ENCODE measurements around the gene GMCL2. TPM values are rescaled to one million over a fixed set of nuclear protein-coding genes. Genes with fewer than 3 reads are reported as not detected.

The GMCL2 gene
- total RNA-seq, 2 experiments from 2014 or later: not detected

DNA sequence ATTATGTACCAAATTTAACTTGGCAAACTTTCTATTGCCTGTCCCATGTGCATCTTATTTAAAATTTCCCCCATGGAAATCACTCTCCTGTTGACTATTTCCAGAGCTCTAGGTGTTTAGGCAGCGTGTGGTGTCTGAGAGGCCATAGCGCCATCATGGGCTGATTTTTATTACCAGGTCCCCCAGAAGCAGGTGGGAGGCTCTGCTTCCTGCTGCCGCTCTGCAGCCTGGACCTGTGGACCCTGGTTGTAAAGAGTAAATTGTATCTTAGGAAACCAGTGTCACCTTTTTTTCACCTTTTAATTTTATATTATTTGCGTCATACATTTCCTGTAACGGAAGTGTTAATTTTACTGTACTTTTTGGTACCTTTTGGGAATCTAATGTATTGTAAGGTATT, 23.5 kb upstream of the GMCL2 start:
- no peak for DNase-seq (ENCODE audit: low spot score)

GRCh38 chr5:178210073-178210535, 22.9 kb upstream of the GMCL2 start:
- peaks cover 35% of the 10 kb centered on the region for H3K4me1 ChIP-seq (ENCODE audit: insufficient read depth, low read length, poor library complexity, severe bottlenecking)
- no peaks in the 10 kb centered on the region for H3K9me2 ChIP-seq (ENCODE audit: insufficient read depth, low read length)
- no peak overlapping the region for H2AFZ ChIP-seq (ENCODE audit: low read length)
- no peaks in the 10 kb centered on the region for H3K9me3 ChIP-seq (ENCODE audit: low read length)
- H3K4me2 ChIP-seq (ENCODE audit: low read length): no peak overlapping the region
- BruUV-seq (replicated peaks): no TSS peak
- peaks cover 55% of the 10 kb centered on the region for H4K20me1 ChIP-seq (ENCODE audit: insufficient read depth, low read length)
- H3K79me2 ChIP-seq (ENCODE audit: insufficient read depth, low read depth, low read length): peaks cover 42% of the 10 kb centered on the region
- no peak overlapping the region for H3K4me3 ChIP-seq (ENCODE audit: low read depth, low read length, poor library complexity, severe bottlenecking)
- intact Hi-C loops (cut with micrococcal nuclease; ENCODE audit: unreplicated experiment): no loop called here
- peaks cover 100% of the 10 kb centered on the region for H3K36me3 ChIP-seq (ENCODE audit: insufficient read depth, low read length)
- ChIA-PET POLR2A (no interaction called here), CTCF (ENCODE audit: unreplicated experiment) (no interaction called here)
- DNase-seq (ENCODE audit: low spot score): no peak
- no peak overlapping the region for H3K27ac ChIP-seq (ENCODE audit: low read depth, low read length, poor library complexity, severe bottlenecking)
- no peak for TF ChIP-seq CTCF (conservative IDR thresholded peaks at IDR 0.05; ENCODE audit: low read length)
- no peak for TF ChIP-seq EZH2phosphoT487 (IDR thresholded peaks at IDR 0.05; ENCODE audit: borderline replicate concordance, low read depth, low read length)

More for the DNA sequence above, 23.5 kb upstream of the GMCL2 start:
- Histone ChIP-seq H3K79me2 (ENCODE audit: insufficient read depth, low read depth, low read length) (peaks cover 37% of the 10 kb centered on the region), H3K9me3 (ENCODE audit: low read length) (no peaks in the 10 kb centered on the region), H3K36me3 (ENCODE audit: insufficient read depth, low read length) (peaks cover 100% of the 10 kb centered on the region), H3K4me3 (ENCODE audit: low read depth, low read length, poor library complexity, severe bottlenecking) (no peak overlapping the region), H4K20me1 (ENCODE audit: insufficient read depth, low read length) (peaks cover 50% of the 10 kb centered on the region), H3K4me2 (ENCODE audit: low read length) (no peak overlapping the region), H3K27ac (ENCODE audit: low read depth, low read length, poor library complexity, severe bottlenecking) (no peak overlapping the region), H3K9me2 (ENCODE audit: insufficient read depth, low read length) (no peaks in the 10 kb centered on the region), H2AFZ (ENCODE audit: low read length) (no peak overlapping the region), H3K4me1 (ENCODE audit: insufficient read depth, low read length, poor library complexity, severe bottlenecking) (peaks cover 41% of the 10 kb centered on the region)
- TF ChIP-seq EZH2phosphoT487 (IDR thresholded peaks at IDR 0.05; ENCODE audit: borderline replicate concordance, low read depth, low read length) (no peak), CTCF (conservative IDR thresholded peaks at IDR 0.05; ENCODE audit: low read length) (peak; percentile 19; the same call in 1 of the 2 replicates)
- BruUV-seq (replicated peaks): TSS peak; percentile 82
- POLR2A ChIA-PET: no interaction called here
- intact Hi-C loops (cut with micrococcal nuclease; ENCODE audit: unreplicated experiment): no loop called here
- CTCF ChIA-PET (ENCODE audit: unreplicated experiment): no interaction called here

DNA sequence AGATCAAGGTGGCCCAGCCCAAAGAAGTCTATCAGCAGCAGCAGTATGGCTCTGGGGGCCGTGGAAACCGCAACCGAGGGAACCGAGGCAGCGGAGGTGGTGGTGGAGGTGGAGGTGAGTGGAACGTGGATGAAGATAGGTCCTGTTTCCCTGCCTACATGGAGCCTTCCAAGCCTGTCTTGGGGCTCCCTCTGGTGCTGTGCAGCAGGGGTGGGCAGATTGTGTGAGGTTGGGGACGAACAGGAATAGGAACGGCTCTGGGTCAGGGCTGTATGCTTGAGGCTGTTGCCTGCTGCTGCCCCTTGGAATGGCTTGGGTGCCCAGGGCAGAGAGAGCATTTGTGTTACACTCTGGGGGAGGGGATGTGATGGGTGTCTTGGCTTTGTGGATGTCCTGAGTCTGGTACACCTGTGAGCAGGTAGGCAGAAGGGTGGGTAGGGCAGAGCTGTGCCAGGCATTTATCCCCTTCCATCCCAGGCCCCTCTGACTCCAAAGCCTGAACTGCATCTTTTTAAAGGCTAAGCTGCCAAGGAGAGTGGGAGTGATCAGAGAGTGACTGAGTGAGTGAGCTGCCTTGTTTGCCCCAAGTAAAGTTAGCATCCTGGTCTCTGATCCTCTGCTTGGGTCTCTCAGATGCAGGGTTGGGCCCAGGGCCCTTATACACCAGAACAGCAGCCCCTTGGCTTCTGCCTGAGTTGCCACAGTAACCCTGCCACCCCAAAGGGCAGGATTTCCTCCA, 22.3 kb upstream of the GMCL2 start:
- H3K4me1 ChIP-seq (ENCODE audit: insufficient read depth, low read length, poor library complexity, severe bottlenecking): peaks cover 29% of the 10 kb centered on the region
- H3K9me3 ChIP-seq (ENCODE audit: low read length): no peaks in the 10 kb centered on the region
- no peak overlapping the region for H2AFZ ChIP-seq (ENCODE audit: low read length)
- H3K79me2 ChIP-seq (ENCODE audit: insufficient read depth, low read depth, low read length): peaks cover 48% of the 10 kb centered on the region
- no TSS peak for BruUV-seq (replicated peaks)
- TF ChIP-seq CTCF (conservative IDR thresholded peaks at IDR 0.05; ENCODE audit: low read length): no peak
- TF ChIP-seq EZH2phosphoT487 (IDR thresholded peaks at IDR 0.05; ENCODE audit: borderline replicate concordance, low read depth, low read length): no peak
- H4K20me1 ChIP-seq (ENCODE audit: insufficient read depth, low read length): peaks cover 55% of the 10 kb centered on the region
- peaks cover 100% of the 10 kb centered on the region for H3K36me3 ChIP-seq (ENCODE audit: insufficient read depth, low read length)
- no peak for DNase-seq (ENCODE audit: low spot score)
- intact Hi-C loops (cut with micrococcal nuclease; ENCODE audit: unreplicated experiment): no loop called here
- H3K4me3 ChIP-seq (ENCODE audit: low read depth, low read length, poor library complexity, severe bottlenecking): no peak overlapping the region
- H3K27ac ChIP-seq (ENCODE audit: low read depth, low read length, poor library complexity, severe bottlenecking): no peak overlapping the region
- no peak overlapping the region for H3K4me2 ChIP-seq (ENCODE audit: low read length)
- H3K9me2 ChIP-seq (ENCODE audit: insufficient read depth, low read length): no peaks in the 10 kb centered on the region
- ChIA-PET CTCF (ENCODE audit: unreplicated experiment) (no interaction called here), POLR2A (no interaction called here)

Data from OCI-LY7 (cell line).